K562 (cell line): Measurements from ENCODE around the gene ZSCAN32. TPM values are rescaled to one million over a fixed set of nuclear protein-coding genes. Genes with fewer than 3 reads are reported as not detected.

ENCODE experiments used
- BACH1 ChIP-seq: fragments of 200-800 bp; sonication (Bioruptor generic); IDR thresholded peaks from 2 replicates; pipeline ENCODE4 v1.6.1; 2016; ENCODE audit warnings: missing genetic modification characterization, missing compliant biosample characterization
- CBFA2T2 ChIP-seq: fragments of 450-650 bp; conservative IDR thresholded peaks from 2 replicates; pipeline ENCODE4 v1.6.1; 2017; ENCODE audit warnings: mild to moderate bottlenecking
- CHCHD3 ChIP-seq: fragments of 250-450 bp; sonication (Bioruptor Pico); IDR thresholded peaks from 2 replicates; pipeline ENCODE4 v2.1.2; 2022; ENCODE audit warnings: mild to moderate bottlenecking
- FOXP4 ChIP-seq: sonication (generic); formaldehyde crosslinking; IDR thresholded peaks from 2 replicates; pipeline ENCODE4 v1.8.0; 2022; ENCODE audit warnings: mild to moderate bottlenecking, missing genetic modification reagents, borderline replicate concordance
- GTF2F1 ChIP-seq: IDR thresholded peaks from 2 replicates; pipeline ENCODE4 v1.6.1; 2011; ENCODE audit warnings: low read depth, low read length, improper control_type of control experiment
- HDGF ChIP-seq: fragments of 450-650 bp; IDR thresholded peaks from 2 replicates; pipeline ENCODE4 v1.6.1; 2016
- MECOM ChIP-seq: fragments of 250-450 bp; sonication (Bioruptor Pico); IDR thresholded peaks from 2 replicates; pipeline ENCODE4 v1.8.0; 2022; ENCODE audit warnings: inconsistent platforms
- MTA2 ChIP-seq: fragments of 450-650 bp; IDR thresholded peaks from 2 replicates; pipeline ENCODE4 v1.6.1; 2016; ENCODE audit warnings: low read depth
- NBN ChIP-seq: fragments of 450-650 bp; IDR thresholded peaks from 2 replicates; pipeline ENCODE4 v1.6.1; 2016; ENCODE audit warnings: low read depth, mild to moderate bottlenecking
- RAD51 ChIP-seq: fragments of 450-650 bp; IDR thresholded peaks from 2 replicates; pipeline ENCODE4 v1.7.1; 2016; ENCODE audit warnings: low read depth, mild to moderate bottlenecking, borderline replicate concordance
- TCF7L2 ChIP-seq: fragments of 150-350 bp; IDR thresholded peaks from 2 replicates; pipeline ENCODE4 v1.6.1; 2016; ENCODE audit warnings: low read depth, mild to moderate bottlenecking, low read length, moderate library complexity
- U2AF2 ChIP-seq: fragments of 200-400 bp; formaldehyde crosslinking; optimal IDR thresholded peaks from 2 replicates; pipeline ENCODE3; 2017; ENCODE audit warnings: low read depth, mild to moderate bottlenecking, low read length
- ZFP30 ChIP-seq: fragments of 250-450 bp; sonication (Bioruptor Pico); IDR thresholded peaks from 2 replicates; pipeline ENCODE4 v1.8.0; 2022; ENCODE audit warnings: moderate library complexity, mild to moderate bottlenecking, inconsistent platforms, borderline replicate concordance
- ZNF318 ChIP-seq, 2 experiments: fragments of 450-650 bp; IDR thresholded peaks; 2 replicates each; pipeline ENCODE4 v1.6.1; 2016; ENCODE audit warnings: mild to moderate bottlenecking in 2 of 2, borderline replicate concordance in 1 of 2, low read depth in 1 of 2, moderate library complexity in 1 of 2
- ZNF511 ChIP-seq: sonication (generic); formaldehyde crosslinking; IDR thresholded peaks from 2 replicates; pipeline ENCODE4 v1.8.0; 2022; ENCODE audit warnings: mild to moderate bottlenecking, missing genetic modification reagents
- ZNF639 ChIP-seq, 2 experiments: fragments of 200-800 bp in 1 of 2; sonication (Bioruptor generic) in 1 of 2; sonication (generic) in 1 of 2; formaldehyde crosslinking in 1 of 2; IDR thresholded peaks in 1 of 2; conservative IDR thresholded peaks in 1 of 2; 2 replicates each; pipeline versions ENCODE4 v1.5.0 to v1.6.1; 2016 to 2020; ENCODE audit warnings: missing compliant biosample characterization in 1 of 2, missing genetic modification characterization in 1 of 2, missing genetic modification reagents in 1 of 2
- polyA plus RNA-seq, 8 experiments: library from polyadenylated mRNA; depleted of rRNA in 4 of 8; stranded (reverse) in 5 of 8; unstranded in 3 of 8; fragments of >200 nt; fragmentation: Nextera tagmentation in 2 of 8; fragmentation: Illumina TruSeq in 1 of 8; extraction: Ambion mirVana in 2 of 8; extraction: Trizol in 1 of 8; gene quantifications; 2 replicates each; pipeline versions ENCODE4 v1.2.1 to v1.2.3, GENCODE V29; 2011 to 2014; ENCODE audit warnings: inconsistent platforms in 1 of 8, missing spikeins in 1 of 8
- total RNA-seq, 7 experiments: library from RNA; depleted of rRNA in 6 of 7; stranded (reverse); fragments of >200 nt in 6 of 7; fragmentation: Illumina TruSeq in 2 of 7; extraction: Trizol in 2 of 7; gene quantifications; 2 replicates each; pipeline versions ENCODE4 v1.2.1 to v1.2.3, GENCODE V29; 2011 to 2021; ENCODE audit warnings: low replicate concordance in 1 of 7

The ZSCAN32 gene
- total and polyA plus RNA-seq, 9 of the 15 experiments (the other 6 are each of a cell fraction or from before 2014, with no cell fraction given): 16.0 to 29.4 (median 19.2) TPM

- TF ChIP-seq MTA2 (peak; percentile 87), RAD51 (no peak), CBFA2T2 (peak; percentile 96), ZNF639 (CRISPR knock-in tag; conservative IDR thresholded peaks at IDR 0.05 in 1 of 2, IDR thresholded peaks at IDR 0.05 in 1 of 2) (no peak), BACH1 (tag) (no peak), NBN (peak; percentile 90), HDGF (no peak), MECOM (no peak), TCF7L2 (no peak), GTF2F1 (no peak), CHCHD3 (CRISPR knock-in tag) (no peak), U2AF2 (no peak), ZNF511 (no peak), FOXP4 (CRISPR knock-in tag) (no peak), ZNF318 (IDR thresholded peaks at IDR 0.05; ENCODE audit: borderline replicate concordance in 1 of 2, low read depth in 1 of 2) (peak; percentile 42 to 80; a peak in 1 of 4 replicates), ZFP30 (no peak)
Observed at GRCh38 chr16:3348547-3349167, 52.1 kb downstream of the ZSCAN32 start (continued).
